ENCODE results near the gene ZNF226.
A peak's percentile ranks its signal among the peaks of the same experiment; 100 is the strongest.

ZNF226 gene

DNA sequence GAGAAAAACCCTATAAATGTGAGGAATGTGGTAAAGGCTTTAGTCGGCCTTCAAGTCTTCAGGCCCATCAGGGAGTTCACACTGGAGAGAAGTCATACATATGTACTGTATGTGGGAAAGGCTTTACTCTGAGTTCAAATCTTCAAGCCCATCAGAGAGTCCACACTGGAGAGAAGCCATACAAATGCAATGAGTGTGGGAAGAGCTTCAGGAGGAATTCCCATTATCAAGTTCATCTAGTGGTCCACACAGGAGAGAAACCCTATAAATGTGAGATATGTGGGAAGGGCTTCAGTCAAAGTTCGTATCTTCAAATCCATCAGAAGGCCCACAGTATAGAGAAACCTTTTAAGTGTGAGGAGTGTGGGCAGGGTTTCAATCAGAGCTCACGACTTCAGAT is 11.7 kb downstream of the ZNF226 start:
- Histone ChIP-seq H3K4me1 (ENCODE audit: control insufficient read depth, insufficient read depth, low read length) (peaks cover 6% of the 10 kb centered on the region; the same call in 1 of the 2 replicates), H3K9me3 (ENCODE audit: control insufficient read depth, insufficient read depth, low read depth, low read length) (peaks cover 81% of the 10 kb centered on the region), H3K36me3 (ENCODE audit: control insufficient read depth in 2 of 2, insufficient read depth in 1 of 2, low read length in 2 of 2) (peaks cover 59 to 88% of the 10 kb centered on the region in 2 experiments), H3K4me3 (ENCODE audit: low read depth, low read length) (no peak overlapping the region), H3K27ac (ENCODE audit: extremely low read depth, low read depth, low read length) (no peak overlapping the region)
- POLR2A ChIA-PET: interaction anchor here (0.8 to 2.0 kb wide), 4 partner anchors 11 to 36 kb away, joined by 3 to 11 read pairs (median 7); partner anchors contain the start of genes ZNF226 and ZNF227
- no peak for TF ChIP-seq SCRT2 (tag by site-specific recombination; IDR thresholded peaks at IDR 0.05)
- TF ChIP-seq ZNF549 (tag by site-specific recombination; IDR thresholded peaks at IDR 0.05): 0 out of 2 replicates have a peak, but pooled peaks have one; percentile 2
- TF ChIP-seq ZNF274 (IDR thresholded peaks at IDR 0.05; ENCODE audit: low read length): no peak
- peak; percentile 75; the same call in 1 of the 2 replicates for TF ChIP-seq ZNF274 (tag by site-specific recombination; IDR thresholded peaks at IDR 0.05; ENCODE audit: borderline replicate concordance)
- TF ChIP-seq ZNF776 (tag by site-specific recombination; IDR thresholded peaks at IDR 0.05; ENCODE audit: borderline replicate concordance): no peak
- no peak for TF ChIP-seq ZNF510 (tag by site-specific recombination; IDR thresholded peaks at IDR 0.05; ENCODE audit: insufficient replicate concordance)
- TF ChIP-seq, protein P1, sequence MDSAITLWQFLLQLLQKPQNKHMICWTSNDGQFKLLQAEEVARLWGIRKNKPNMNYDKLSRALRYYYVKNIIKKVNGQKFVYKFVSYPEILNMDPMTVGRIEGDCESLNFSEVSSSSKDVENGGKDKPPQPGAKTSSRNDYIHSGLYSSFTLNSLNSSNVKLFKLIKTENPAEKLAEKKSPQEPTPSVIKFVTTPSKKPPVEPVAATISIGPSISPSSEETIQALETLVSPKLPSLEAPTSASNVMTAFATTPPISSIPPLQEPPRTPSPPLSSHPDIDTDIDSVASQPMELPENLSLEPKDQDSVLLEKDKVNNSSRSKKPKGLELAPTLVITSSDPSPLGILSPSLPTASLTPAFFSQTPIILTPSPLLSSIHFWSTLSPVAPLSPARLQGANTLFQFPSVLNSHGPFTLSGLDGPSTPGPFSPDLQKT (IDR thresholded peaks at IDR 0.05; ENCODE audit: borderline replicate concordance, low read depth, low read length): no peak
- TF ChIP-seq SETDB1 (IDR thresholded peaks at IDR 0.05; ENCODE audit: insufficient read length, low read length): peak; percentile 66
- TF ChIP-seq ZNF350 (tag by site-specific recombination; IDR thresholded peaks at IDR 0.05): peak; percentile 16; the same call in 1 of the 2 replicates
- no peak for TF ChIP-seq BCL11A (tag by site-specific recombination; IDR thresholded peaks at IDR 0.05; ENCODE audit: low read depth)
- 0 out of 2 replicates have a peak, but pooled peaks have one; percentile 6 for TF ChIP-seq ZNF677 (tag by site-specific recombination; IDR thresholded peaks at IDR 0.05)
- CTCF ChIA-PET: interaction anchor here (0.9 kb wide), 1 partner anchor 24 kb away, joined by 6 read pairs; no protein-coding TSS in a partner anchor

DNA sequence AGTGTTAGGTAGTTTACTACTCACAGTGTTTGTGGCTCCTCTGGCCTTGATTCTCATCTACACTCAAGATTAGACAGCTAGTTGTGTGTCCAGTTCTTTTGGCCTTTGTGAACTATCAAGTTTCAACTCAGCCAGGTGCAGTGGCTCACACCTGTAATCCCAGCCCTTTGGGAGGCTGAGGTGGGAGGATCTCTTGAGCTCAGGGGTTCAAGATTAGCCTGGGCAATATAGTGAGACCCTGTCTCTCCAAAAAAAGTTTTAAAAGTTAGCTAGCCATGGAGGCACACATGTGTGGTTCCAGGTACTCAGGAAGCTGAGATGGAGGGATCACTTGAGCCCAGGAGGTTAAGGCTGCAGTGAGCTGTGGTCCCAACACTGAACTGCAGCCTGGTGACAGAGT is 16.1 kb downstream of the ZNF226 start:
- POLR2A ChIA-PET: interaction anchor here (1.1 to 2.9 kb wide), 5 partner anchors 12 to 31 kb away, joined by 3 to 18 read pairs (median 6); partner anchors contain the start of genes ZNF226 and ZNF227
- Histone ChIP-seq H3K4me1 (ENCODE audit: control insufficient read depth, insufficient read depth, low read length) (peaks cover 7% of the 10 kb centered on the region; the same call in 1 of the 2 replicates), H3K36me3 (ENCODE audit: control insufficient read depth in 2 of 2, insufficient read depth in 1 of 2, low read length in 2 of 2) (peaks cover 15 to 55% of the 10 kb centered on the region in 2 experiments), H3K4me3 (ENCODE audit: low read depth, low read length) (no peak overlapping the region), H3K9me3 (ENCODE audit: control insufficient read depth, insufficient read depth, low read depth, low read length) (peaks cover 72% of the 10 kb centered on the region), H3K27ac (ENCODE audit: extremely low read depth, low read depth, low read length) (no peak overlapping the region)
- CTCF ChIA-PET: interaction anchor here (0.6 to 1.6 kb wide), 2 partner anchors 12 to 13 kb away, joined by 3 to 10 read pairs; no protein-coding TSS in a partner anchor
- TF ChIP-seq ZNF121 (tag by site-specific recombination; IDR thresholded peaks at IDR 0.05): peak; percentile 94
- TF ChIP-seq ZNF521 (tag by site-specific recombination; IDR thresholded peaks at IDR 0.05): no peak
- TF ChIP-seq GFI1B (tag by site-specific recombination; IDR thresholded peaks at IDR 0.05): no peak

DNA sequence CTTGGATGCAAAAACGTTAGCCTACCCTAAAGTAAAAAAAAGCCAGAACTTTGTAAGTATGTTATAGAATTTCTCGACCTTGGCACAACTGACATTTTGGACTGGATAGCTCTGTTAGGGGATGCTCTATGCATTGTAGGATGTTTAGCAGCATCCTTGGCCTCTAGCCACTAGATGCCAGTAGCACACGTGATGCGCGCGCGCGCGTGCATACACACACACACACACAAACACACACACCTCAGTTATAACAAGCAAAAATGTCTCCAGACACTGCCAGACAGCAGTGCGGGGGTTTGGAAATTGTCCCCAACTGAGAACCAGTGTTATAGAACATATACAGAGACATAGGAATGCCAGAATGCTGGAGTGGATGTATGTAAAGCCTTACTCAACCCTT is 17.2 kb downstream of the ZNF226 start:
- H3K27ac ChIP-seq (ENCODE audit: extremely low read depth, low read depth, low read length): peak overlapping the region; percentile 26; the same call in 1 of the 2 replicates
- H3K4me3 ChIP-seq (ENCODE audit: low read depth, low read length): no peak overlapping the region
- H3K4me1 ChIP-seq (ENCODE audit: control insufficient read depth, insufficient read depth, low read length): peaks cover 7% of the 10 kb centered on the region; the same call in 1 of the 2 replicates
- H3K9me3 ChIP-seq (ENCODE audit: control insufficient read depth, insufficient read depth, low read depth, low read length): peaks cover 65% of the 10 kb centered on the region
- POLR2A ChIA-PET: interaction anchor here (1.3 to 2.9 kb wide), 2 partner anchors 14 to 30 kb away, joined by 3 to 18 read pairs; partner anchors contain the start of gene ZNF227
- CTCF ChIA-PET: interaction anchor here (0.6 to 1.6 kb wide), 2 partner anchors 11 to 37 kb away, joined by 3 to 10 read pairs; no protein-coding TSS in a partner anchor
- H3K36me3 ChIP-seq (ENCODE audit: control insufficient read depth in 2 of 2, insufficient read depth in 1 of 2, low read length in 2 of 2): peaks cover 4 to 51% of the 10 kb centered on the region in 2 experiments
- TF ChIP-seq FEZF1 (tag by site-specific recombination; IDR thresholded peaks at IDR 0.05) (no peak), ZNF2 (tag by site-specific recombination; IDR thresholded peaks at IDR 0.05) (peak; percentile 78)
- TF ChIP-seq, protein P2, sequence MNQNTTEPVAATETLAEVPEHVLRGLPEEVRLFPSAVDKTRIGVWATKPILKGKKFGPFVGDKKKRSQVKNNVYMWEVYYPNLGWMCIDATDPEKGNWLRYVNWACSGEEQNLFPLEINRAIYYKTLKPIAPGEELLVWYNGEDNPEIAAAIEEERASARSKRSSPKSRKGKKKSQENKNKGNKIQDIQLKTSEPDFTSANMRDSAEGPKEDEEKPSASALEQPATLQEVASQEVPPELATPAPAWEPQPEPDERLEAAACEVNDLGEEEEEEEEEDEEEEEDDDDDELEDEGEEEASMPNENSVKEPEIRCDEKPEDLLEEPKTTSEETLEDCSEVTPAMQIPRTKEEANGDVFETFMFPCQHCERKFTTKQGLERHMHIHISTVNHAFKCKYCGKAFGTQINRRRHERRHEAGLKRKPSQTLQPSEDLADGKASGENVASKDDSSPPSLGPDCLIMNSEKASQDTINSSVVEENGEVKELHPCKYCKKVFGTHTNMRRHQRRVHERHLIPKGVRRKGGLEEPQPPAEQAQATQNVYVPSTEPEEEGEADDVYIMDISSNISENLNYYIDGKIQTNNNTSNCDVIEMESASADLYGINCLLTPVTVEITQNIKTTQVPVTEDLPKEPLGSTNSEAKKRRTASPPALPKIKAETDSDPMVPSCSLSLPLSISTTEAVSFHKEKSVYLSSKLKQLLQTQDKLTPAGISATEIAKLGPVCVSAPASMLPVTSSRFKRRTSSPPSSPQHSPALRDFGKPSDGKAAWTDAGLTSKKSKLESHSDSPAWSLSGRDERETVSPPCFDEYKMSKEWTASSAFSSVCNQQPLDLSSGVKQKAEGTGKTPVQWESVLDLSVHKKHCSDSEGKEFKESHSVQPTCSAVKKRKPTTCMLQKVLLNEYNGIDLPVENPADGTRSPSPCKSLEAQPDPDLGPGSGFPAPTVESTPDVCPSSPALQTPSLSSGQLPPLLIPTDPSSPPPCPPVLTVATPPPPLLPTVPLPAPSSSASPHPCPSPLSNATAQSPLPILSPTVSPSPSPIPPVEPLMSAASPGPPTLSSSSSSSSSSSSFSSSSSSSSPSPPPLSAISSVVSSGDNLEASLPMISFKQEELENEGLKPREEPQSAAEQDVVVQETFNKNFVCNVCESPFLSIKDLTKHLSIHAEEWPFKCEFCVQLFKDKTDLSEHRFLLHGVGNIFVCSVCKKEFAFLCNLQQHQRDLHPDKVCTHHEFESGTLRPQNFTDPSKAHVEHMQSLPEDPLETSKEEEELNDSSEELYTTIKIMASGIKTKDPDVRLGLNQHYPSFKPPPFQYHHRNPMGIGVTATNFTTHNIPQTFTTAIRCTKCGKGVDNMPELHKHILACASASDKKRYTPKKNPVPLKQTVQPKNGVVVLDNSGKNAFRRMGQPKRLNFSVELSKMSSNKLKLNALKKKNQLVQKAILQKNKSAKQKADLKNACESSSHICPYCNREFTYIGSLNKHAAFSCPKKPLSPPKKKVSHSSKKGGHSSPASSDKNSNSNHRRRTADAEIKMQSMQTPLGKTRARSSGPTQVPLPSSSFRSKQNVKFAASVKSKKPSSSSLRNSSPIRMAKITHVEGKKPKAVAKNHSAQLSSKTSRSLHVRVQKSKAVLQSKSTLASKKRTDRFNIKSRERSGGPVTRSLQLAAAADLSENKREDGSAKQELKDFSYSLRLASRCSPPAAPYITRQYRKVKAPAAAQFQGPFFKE (tag by site-specific recombination; IDR thresholded peaks at IDR 0.05; ENCODE audit: borderline replicate concordance): no peak
- TF ChIP-seq, protein P3, sequence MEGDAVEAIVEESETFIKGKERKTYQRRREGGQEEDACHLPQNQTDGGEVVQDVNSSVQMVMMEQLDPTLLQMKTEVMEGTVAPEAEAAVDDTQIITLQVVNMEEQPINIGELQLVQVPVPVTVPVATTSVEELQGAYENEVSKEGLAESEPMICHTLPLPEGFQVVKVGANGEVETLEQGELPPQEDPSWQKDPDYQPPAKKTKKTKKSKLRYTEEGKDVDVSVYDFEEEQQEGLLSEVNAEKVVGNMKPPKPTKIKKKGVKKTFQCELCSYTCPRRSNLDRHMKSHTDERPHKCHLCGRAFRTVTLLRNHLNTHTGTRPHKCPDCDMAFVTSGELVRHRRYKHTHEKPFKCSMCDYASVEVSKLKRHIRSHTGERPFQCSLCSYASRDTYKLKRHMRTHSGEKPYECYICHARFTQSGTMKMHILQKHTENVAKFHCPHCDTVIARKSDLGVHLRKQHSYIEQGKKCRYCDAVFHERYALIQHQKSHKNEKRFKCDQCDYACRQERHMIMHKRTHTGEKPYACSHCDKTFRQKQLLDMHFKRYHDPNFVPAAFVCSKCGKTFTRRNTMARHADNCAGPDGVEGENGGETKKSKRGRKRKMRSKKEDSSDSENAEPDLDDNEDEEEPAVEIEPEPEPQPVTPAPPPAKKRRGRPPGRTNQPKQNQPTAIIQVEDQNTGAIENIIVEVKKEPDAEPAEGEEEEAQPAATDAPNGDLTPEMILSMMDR (tag by site-specific recombination; IDR thresholded peaks at IDR 0.05): peak; percentile 36

Data from HEK293 (cell line).